OCI-LY3 (cell line): ENCODE measurements around the gene SNAP29.

Experiments used
- CTCF ChIP-seq: fragments of 200-600, 300-600 bp; sonication (generic); IDR thresholded peaks from 2 replicates; pipeline ENCODE4 v1.5.1; 2014; ENCODE audit warnings: antibody characterized with exemption, low read length, low read depth
- EZH2phosphoT487 ChIP-seq: fragments of 200-600 bp; shearing (Covaris generic); IDR thresholded peaks from 2 replicates; pipeline ENCODE4 v1.6.1; 2018; ENCODE audit warnings: antibody characterized with exemption, mixed run types, low read depth

GRCh38 chr22:20922141-20922751, 63.4 kb downstream of the SNAP29 start:
- TF ChIP-seq CTCF (no peak), EZH2phosphoT487 (no peak)
